Kidney glomerular epithelial cell (primary cell): Measurements from ENCODE around the gene SLC34A3.
"Not testable (repeated sequence)": the region's sequence is repeated elsewhere in the genome, so short reads cannot be mapped to it uniquely, and the experiment has no call there.

ENCODE experiments used
- DNase-seq: peaks from one replicate; lab custom pipeline; 2025; lab: John Stamatoyannopoulos, UW

The SLC34A3 gene

DNA sequence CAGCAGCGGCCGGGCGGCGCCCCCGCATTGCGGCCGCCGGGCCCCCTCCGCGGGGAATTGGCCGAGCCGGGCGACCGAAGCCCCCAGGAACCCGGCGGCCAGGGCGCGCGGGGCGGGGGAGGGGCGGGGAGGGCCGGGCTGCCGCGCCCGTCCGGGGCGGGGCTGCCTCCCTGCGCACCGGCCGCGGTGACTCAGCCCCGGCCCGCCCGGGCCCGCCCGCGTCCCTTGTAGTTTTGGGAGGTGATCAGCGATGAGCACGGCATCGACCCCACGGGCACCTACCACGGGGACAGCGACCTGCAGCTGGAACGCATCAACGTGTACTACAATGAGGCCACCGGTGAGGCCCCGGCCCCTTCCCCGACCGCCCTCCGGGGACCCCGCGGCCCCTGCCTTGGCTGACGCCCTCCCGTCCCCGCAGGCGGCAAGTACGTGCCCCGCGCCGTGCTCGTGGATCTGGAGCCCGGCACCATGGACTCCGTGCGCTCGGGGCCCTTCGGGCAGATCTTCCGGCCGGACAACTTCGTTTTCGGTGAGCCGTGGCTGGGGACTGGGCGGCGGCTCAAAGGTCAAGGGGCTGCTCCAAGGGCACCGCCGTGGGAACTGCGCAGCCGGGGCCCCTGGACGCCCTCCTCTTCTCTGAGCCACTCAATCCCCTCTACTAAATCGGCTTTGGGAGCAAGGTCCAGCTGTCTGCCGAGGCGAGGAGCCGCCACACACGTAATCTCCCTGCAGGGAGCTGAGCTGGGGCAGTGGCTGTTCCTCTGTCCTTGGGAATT is 11.0 kb downstream of the SLC34A3 start:
- DNase-seq = no peak

DNA sequence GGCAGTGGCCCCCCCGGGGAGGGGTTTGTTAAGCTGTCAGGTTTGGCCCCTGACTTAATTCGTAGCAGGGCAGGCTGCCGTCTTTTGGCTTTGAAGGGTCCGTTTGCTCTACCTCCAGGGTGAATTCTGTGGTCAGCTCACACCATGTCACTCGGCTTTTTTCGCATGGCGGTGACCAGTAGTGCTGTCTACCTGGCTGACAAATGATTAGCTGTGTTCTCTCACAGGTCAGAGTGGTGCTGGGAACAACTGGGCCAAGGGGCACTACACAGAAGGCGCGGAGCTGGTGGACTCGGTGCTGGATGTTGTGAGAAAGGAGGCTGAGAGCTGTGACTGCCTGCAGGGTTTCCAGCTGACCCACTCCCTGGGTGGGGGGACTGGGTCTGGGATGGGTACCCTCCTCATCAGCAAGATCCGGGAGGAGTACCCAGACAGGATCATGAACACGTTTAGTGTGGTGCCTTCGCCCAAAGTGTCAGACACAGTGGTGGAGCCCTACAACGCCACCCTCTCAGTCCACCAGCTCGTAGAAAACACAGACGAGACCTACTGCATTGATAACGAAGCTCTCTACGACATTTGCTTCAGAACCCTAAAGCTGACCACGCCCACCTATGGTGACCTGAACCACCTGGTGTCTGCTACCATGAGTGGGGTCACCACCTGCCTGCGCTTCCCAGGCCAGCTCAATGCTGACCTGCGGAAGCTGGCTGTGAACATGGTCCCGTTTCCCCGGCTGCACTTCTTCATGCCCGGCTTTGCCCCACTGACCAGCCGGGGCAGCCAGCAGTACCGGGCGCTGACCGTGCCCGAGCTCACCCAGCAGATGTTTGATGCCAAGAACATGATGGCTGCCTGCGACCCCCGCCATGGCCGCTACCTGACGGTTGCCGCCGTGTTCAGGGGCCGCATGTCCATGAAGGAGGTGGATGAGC is 11.8 kb downstream of the SLC34A3 start:
- DNase-seq = no peak

DNA sequence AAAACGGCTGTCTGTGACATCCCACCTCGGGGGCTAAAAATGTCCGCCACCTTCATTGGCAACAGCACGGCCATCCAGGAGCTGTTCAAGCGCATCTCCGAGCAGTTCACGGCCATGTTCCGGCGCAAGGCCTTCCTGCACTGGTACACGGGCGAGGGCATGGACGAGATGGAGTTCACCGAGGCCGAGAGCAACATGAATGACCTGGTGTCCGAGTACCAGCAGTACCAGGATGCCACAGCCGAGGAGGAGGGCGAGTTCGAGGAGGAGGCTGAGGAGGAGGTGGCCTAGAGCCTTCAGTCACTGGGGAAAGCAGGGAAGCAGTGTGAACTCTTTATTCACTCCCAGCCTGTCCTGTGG is 12.5 kb downstream of the SLC34A3 start:
- not testable (repeated sequence) for DNase-seq

DNA sequence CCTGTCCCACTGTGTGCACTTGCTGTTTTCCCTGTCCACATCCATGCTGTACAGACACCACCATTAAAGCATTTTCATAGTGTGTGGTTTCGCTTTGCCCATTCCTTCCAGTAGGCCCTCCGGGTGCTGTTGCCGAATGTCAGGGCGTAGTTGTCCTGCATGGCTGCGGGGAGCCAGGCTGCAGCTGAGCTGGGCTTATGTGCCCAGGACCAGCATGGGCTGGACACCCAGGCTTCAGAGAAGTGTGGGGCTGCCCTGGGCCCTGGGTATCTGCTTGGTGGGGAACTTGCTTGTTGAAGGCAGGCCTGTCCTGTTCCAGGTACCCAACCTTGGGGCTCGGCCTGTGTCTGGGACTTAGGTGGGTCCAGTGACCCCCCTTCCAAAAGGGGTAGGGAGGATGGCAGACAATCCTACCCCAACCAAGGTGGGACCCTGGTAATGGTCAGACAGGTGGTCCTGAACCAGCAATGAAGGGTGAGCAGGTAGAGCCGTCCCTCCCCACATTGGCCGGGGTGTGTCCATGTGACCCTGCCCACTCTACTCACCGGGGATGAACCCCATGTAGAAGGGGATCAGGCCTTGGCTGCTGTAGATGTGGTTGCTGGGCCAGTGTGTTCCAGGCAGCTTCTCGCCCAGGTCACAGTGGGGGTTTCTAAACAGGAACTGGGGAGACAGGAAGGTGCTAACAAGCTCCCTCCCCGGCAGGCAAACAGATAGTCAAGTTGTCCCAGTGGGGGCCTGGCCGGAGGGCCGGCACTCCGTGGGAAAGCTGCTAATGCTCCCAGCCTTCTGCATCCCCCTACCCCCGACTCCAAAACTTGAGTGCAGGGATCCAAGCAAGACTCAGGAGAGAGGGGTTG is 13.2 kb downstream of the SLC34A3 start:
- DNase-seq = no peak

GRCh38 chr9:137244486-137245449 is 14.1 kb downstream of the SLC34A3 start:
- DNase-seq = no peak

GRCh38 chr9:137245450-137246421 is 15.0 kb downstream of the SLC34A3 start:
- DNase-seq = no peak

- no peak for DNase-seq
Observed at GRCh38 chr9:137247135-137247915, 16.6 kb downstream of the SLC34A3 start.

DNA sequence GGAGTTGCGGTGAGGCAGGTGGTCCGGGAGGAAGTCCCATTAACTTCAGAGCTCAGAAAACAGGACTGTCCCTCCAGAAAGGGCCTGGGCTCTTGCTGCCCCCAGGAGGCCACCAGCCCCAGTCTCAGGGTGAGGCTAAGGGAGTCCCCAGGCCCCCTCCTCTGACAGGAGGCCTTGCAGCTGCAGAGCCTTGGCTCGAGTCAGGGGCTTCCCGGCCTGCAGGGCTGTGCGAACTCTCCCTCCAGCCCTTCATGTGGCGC is 17.1 kb downstream of the SLC34A3 start:
- DNase-seq = no peak

DNA sequence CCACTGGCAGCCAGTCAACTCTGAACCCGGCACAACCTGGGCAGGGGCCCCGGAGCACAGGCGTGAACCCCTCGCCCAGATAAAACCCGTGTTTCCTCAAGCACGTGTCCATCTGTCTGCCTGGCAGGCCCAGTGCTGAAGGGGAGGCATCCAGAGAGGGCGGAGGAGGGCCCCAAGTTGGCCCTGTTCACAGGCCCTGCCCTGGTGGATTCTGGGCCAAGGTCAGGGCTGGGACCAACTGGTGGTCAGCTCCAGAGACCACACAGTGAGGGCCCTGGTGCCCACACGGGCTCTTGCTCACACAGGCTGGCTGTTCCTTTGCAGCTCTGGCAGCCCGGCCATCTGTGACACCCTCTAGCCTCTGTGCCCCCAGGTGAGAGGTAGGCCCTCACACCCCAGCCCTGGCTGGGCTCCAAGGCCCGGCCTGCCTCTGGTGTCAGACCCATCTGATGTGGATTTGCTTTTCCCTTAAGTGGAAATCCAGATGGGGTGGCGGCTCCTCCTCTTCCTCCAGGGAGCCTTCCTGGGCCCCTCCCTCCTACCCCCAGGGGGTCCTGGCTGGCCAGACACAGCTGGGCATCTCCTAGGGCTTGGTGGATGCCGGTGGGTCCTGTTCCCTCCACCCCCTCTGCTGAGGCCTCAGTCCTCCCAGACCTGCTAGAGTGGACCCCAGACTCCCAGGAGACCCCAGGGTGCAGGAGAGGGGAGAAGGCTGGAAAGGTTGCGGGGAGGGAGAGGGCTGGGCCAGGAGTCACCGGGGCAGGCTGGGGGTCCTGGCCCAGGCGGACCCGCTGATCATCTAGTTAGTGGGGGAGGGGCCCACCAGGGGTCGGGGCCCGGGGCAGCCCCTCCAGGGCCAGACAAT is 19.9 kb downstream of the SLC34A3 start:
- DNase-seq = no peak

GRCh38 chr9:137251194-137251461 is 20.4 kb downstream of the SLC34A3 start, which contains the start of gene STPG3:
Gene STPG3, plus strand, starts transcription at chr9:137251286. Its CDS starts 1 bp downstream, at chr9:137251287.
- no peak for DNase-seq

DNA sequence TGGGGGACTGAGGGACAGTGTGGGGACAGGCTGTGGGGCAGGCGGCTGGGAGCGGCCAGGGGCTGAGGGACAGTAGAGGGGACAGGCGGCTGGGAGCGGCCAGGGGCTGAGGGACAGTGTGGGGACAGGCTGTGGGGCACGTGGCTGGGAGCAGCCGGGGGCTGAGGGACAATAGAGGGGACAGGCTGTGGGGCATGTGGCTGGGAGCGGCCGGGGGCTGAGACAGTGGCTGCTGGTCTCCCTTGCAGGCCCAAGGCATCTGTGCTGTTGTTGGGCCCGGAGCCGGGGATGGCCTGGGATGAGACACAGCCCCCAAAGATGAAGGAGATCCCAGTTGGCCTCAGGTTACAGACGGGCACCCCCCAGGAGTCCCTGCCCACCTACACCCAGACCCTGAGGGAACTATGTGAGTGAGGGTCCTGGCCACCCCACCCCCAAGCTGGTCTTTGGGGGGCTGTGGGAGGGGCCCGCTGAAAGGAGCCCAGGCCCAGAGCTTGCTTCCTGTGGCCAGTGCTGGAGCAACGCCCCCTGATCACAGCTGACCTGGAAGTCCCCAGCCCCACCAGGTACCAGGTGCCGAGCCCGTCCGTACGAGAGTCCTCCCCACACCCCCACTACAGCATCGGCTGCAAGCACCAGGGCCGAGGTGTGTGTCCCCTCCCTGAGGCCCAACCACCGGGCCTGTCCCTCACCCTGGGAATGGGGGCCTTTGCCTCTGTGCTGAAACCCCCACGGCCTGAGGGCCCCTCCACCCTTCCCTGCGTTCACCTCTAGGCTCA is 21.0 kb downstream of the SLC34A3 start:
- no peak for DNase-seq

- DNase-seq = no peak
Observed at GRCh38 chr9:137252555-137253506, 22.1 kb downstream of the SLC34A3 start.

DNA sequence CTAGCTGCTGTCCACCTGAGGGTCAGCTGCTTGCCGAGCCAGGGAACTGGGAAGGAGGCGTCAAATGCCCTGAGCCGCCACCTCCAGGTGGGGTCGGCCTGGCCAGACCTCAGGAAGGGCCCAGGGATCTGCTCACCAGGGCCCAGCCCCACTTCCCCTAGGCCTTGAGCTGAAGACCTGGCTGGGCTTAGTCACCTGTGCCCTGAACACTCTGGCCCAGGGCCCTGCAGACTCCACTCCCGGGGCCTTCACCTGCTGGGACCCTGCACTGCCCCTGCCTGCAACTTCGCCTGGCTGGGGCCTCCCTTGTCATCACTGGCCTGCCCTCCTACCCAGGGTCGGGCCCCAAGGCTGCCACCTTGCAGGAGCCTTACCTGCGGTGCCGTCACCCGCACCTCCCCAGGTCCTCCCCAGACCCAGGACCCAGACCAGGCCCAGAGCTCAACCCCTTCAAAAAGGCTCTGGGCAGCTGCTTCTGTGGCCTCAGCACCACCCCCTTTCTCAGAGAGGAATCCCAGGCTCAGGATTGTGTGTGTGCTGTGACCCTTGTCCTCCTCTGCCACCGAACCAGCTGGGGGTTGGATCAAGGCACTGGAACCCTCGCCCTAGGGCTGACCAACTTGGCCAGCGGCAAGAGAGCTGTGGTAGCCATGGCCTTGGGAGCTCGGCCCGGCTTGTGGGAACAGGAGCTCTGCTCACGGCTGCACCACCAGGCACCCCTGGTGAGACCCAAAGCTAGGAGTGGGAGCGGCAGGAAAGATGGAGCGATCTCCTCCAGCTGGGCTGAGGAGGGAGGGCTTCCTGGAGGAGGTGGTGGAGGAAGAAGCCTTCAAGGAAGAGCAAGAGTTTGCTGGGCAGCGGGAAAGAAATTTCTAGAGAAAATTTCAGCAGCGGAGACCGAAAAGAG is 23.3 kb downstream of the SLC34A3 start:
- no peak for DNase-seq

DNA sequence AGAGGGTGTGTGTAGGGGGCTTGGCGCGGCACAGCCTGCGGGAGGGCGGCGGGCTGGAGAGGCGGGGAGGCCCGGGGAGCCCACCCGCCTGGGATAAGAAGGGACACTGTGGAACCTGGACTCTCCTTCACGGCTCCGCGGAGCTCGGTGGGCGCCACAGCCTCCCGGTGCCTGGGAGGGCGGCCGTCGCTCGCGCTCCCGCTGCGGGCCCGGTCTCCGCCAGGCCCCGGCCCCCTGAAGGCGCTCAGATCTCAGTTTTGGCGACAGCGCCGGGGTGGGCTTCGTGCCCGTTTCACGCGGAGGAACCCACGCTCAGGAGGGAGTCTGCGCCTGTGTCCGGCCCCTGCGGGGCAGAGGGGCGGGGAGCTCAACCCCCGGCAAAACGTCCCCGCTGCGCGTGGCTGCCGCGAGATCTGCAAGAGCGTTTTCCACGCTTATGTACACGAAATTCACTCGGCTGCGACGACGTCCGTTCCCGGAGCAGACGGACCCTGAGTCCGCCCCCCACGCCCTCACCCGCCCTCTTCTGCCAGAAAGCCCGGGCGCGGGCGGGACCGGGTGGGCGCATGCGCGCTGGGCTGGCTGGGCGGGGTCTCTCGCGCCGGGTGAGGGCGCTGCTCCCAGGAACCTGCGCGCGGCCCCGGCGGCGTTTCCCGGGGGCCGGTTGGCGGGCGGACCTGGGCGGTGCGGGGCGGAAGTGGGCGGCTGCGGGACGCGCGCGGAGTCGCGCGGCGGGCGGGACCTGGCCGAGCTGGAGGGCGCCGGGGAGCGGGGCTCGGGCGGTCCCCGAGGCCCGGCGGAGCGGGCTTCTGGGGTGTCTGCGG is 24.1 kb downstream of the SLC34A3 start, which contains the start of gene NELFB:
NELFB (plus strand) TSS at position 704 of the 824 bp plus-strand sequence.
- DNase-seq = peak; percentile 76
